Subcutaneous adipose tissue (tissue), 4 donors: ENCODE results near the gene ULK4. TPM values are rescaled to one million over a fixed set of nuclear protein-coding genes. Genes with fewer than 3 reads are reported as not detected.

Experiments
- CTCF ChIP-seq: fragments of 450-650 bp; IDR thresholded peaks from one replicate; pipeline ENCODE4 v1.5.1; 2016; ENCODE audit warnings: low read depth, mild to moderate bottlenecking, control low read depth, antibody characterized with exemption, moderate library complexity
- total RNA-seq, 4 donors: library from RNA; depleted of rRNA; stranded (reverse); fragments of >200 nt; gene quantifications; one replicate each; pipeline ENCODE4 v1.1.0, GENCODE V29; 2016

ULK4 gene
- total RNA-seq, 4 donors from 2014 or later, result 10.6 to 32.0 (median 22.6) TPM

- TF ChIP-seq CTCF, result no peak
Measured at GRCh38 chr3:41768363-41768762, 193.5 kb downstream of the ULK4 start.

GRCh38 chr3:41753651-41754050, 208.3 kb downstream of the ULK4 start:
- no peak for TF ChIP-seq CTCF

- no peak for TF ChIP-seq CTCF
Measured at GRCh38 chr3:41751597-41751996, 210.3 kb downstream of the ULK4 start.

GRCh38 chr3:41749988-41750387, 211.9 kb downstream of the ULK4 start:
- no peak for TF ChIP-seq CTCF

GRCh38 chr3:41746215-41746614, 215.7 kb downstream of the ULK4 start:
- no peak for TF ChIP-seq CTCF

GRCh38 chr3:41742121-41742520, 219.8 kb downstream of the ULK4 start:
- TF ChIP-seq CTCF, result no peak

GRCh38 chr3:41740374-41740886, 221.5 kb downstream of the ULK4 start:
- no peak for TF ChIP-seq CTCF
